ENCODE measurements around the gene FOXRED1.

GRCh38 chr11:126233391-126233790, 35.6 kb upstream of the FOXRED1 start:
- no peak for TF ChIP-seq POLR2A (IDR thresholded peaks at IDR 0.05)
- no peak for TF ChIP-seq POLR2AphosphoS5 (IDR thresholded peaks at IDR 0.05)

Data from gastroesophageal sphincter (tissue), 2 donors.